HG03045 (cell line): ENCODE measurements around the gene UBR4.
"Not testable (repeated sequence)": the region's sequence is repeated elsewhere in the genome, so short reads cannot be mapped to it uniquely, and the experiment has no call there.

ENCODE experiments used
- ATAC-seq: cut with Tn5 transposase; IDR thresholded peaks from one replicate; pipeline ENCODE4 v1.9.1; 2021; ENCODE audit warnings: mild to moderate bottlenecking, moderate library complexity; ENCODE audit not compliant: unreplicated experiment

The UBR4 gene

DNA sequence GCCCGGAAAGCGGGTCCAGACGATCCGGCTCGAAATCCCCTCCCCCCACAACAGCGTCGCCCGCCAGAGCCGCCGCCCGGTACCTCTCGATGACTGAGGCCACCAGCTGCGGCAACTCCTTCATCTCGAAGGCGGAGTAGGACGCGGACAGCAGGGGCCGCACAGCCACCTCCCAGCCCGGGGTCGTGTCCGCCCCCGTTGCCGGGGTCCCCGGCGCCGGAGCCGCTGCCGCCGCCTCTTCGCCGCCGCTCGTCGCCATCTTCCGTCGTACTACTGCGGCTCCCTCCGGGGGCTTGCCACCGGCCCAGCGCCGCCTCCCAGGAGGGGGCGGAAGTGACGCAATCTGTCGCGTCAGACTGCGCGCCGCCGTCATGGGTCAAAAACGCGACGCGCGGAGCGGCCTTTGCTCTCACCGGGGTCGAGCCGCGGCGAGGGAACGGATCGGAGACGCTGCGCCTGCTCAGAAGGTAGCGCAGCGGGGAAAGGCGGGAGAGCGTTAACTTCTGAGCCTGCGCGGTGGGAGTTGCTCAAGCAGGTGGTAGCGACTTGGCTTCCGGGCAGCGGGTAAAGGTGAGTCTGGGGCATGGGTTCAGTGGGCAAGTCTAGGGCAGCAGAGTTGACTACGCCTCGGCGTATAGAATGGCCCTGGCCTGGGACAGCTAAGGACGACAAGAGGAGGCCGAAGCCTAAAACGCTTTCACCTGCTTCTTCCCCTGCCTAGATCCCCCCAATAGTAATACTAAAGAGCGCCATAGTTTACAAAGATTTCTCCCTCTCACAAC lies at the start of gene UBR4:
TSS of gene UBR4 (minus strand) at position 277 of the 782 bp plus-strand sequence. CDS start at position 259, 18 bp downstream.
- peak; percentile 77 for ATAC-seq

DNA sequence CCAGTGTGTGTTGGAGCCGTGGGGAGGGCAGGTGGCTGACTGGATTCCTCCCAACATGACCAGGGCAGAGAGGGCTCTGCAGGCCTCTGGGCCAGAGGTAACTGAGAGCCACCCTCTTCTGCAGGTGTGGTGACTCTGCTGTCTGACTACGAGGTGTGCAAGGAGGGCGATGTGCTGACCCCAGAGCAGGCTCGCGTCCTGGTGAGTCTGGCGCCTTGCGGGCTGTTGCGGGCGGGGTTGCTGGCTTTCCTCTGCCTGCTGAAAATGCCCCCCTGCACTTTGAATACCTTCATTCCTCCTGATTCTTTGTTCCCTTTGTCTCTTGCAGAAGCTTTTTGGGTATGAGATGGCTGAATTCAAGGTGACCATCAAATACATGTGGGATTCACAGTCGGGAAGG lies 48.3 kb upstream of the UBR4 start:
- no peak for ATAC-seq

DNA sequence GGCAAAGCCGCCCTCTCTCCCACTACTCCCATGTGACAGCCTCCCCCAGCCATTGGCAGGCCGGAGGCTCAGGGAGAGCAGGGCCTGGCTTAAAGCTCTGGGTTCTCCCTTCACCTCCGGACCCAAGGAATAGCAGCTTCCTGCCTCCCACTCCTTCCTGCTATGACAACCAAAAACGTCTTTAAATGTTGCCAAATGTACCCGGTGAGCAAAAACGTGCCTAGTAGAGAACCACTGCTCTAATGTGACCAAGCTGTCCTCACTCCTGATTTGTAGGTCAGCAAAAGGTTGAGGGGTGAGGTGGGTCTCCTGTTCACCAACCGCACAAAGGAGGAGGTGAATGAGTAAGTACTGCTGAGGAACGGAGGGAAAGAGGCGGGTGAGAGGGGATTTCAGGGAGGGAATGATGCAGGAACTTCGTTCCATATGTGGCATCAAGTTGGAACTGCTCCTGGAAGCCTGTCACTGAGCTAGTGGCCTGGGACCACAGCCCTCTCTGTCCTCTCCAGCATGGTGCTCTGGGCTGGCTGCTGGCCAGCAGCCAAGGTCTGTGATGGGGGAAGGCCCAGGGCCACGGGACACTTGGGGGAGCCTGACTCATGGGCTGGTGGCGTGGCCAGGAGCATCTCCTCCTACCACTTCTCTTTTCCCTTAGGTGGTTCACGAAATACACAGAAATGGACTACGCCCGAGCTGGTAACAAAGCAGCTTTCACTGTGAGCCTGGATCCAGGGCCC lies 47.3 kb upstream of the UBR4 start:
- no peak for ATAC-seq

DNA sequence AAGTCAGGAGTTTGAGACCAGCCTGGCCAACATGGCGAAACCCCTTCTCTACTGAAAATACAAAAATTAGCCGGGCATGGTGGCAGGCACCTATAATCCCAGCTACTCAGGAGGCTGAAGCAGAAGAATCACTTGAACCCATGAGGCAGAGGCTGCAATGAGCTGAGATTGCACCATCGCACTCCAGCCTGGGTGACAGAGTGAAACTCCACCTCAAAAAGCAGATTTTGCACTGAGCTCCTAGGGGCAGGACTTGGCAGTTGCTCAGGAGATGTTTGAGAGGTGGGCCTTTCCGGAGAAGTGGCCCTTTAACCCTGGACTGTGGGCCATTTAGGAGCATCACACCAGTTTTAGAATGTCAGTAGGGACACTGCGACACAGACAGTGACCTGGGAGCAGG lies 46.2 kb upstream of the UBR4 start:
- ATAC-seq = not testable (repeated sequence)

DNA sequence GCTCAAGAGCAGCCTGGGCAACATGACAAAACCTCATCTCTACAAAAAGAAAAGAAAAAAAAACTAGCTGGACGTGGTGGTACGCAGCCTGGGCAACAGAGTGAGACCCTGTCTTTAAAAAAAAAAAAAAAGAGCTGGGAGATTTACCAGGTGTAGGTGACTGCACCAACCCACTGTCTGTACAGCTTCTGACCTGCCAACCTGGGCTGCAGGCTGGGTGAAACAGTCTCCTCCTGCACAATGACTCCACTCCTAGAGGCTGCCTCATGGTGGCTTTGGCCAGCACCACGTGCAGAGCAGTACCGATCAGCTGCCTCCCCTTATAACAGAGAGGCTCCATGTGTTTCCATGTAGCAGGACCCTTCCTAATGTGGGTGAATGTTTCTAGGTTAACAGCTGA lies 45.2 kb upstream of the UBR4 start:
- no peak for ATAC-seq

DNA sequence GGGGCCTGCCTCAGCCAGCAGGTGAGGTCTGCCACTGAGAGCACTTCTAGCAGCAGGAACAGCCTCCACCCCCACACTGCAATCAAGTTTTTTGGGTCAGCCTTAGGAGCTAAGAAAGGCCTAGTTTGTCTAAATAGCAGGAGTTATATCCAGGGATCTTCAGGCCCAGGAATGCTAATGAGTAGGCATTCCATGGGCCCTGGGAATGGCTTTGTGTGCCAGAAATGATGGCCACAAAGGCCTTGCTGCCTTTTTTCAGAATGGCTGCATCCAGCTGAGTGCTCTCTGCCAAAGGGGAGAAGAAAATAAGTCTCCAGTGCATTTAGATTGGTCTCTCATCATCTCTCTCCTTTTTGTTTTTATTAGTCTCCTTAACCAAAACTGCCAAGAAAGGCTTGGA lies 44.4 kb upstream of the UBR4 start:
- no peak for ATAC-seq

DNA sequence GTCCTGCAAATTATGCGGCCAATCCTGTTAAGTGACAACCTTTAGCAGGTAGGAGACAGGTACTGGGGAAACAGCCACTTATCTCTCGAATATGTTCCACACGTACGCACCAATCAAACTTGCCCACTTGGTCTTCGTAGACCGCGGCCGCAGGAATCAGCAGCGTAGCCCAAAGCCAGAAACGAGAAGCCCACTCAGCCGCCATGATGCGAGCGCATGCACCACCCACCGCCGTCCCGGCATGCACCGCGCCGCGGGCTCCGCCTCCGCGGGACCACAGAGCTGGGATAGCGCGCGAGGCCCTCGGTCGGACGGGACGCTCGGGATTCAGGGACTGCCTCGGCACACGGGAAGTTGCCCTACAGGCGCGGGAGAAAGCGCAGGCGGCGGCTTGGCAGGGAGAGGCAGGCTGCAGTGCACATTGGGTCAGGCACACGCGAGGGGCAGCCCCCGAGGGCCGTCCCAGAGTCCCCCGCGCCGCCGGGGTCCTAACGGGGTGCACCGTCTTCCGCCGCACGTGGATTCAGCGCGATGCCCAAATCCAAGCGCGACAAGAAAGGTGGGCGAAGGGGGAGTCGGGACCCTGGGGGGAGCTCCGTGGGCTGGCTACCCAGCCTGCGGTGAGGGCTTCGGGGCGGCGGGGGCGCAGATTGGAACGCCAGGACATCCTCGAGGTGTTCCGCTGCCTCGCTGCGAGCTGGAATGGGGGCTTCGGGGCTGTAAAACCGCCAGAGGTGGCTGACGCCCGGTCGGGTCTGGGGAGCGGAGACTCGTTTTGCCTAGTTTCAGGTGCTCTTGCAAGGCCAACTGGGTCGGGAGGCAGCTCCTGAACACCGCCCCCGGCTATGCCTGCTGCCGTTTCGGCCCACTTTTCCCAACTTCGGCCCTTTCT lies 41.5 kb upstream of the UBR4 start, which contains the start of the genes EMC1 and MRTO4:
TSS of gene EMC1 (minus strand) at position 220 of the 892 bp plus-strand sequence. CDS start at position 205, 15 bp downstream.
TSS of gene MRTO4 (plus strand) at position 501 of the 892 bp plus-strand sequence. CDS start at position 532, 31 bp downstream.
- peak; percentile 85 for ATAC-seq

GRCh38 chr1:19250629-19251304 lies 40.7 kb upstream of the UBR4 start:
- no peak for ATAC-seq

DNA sequence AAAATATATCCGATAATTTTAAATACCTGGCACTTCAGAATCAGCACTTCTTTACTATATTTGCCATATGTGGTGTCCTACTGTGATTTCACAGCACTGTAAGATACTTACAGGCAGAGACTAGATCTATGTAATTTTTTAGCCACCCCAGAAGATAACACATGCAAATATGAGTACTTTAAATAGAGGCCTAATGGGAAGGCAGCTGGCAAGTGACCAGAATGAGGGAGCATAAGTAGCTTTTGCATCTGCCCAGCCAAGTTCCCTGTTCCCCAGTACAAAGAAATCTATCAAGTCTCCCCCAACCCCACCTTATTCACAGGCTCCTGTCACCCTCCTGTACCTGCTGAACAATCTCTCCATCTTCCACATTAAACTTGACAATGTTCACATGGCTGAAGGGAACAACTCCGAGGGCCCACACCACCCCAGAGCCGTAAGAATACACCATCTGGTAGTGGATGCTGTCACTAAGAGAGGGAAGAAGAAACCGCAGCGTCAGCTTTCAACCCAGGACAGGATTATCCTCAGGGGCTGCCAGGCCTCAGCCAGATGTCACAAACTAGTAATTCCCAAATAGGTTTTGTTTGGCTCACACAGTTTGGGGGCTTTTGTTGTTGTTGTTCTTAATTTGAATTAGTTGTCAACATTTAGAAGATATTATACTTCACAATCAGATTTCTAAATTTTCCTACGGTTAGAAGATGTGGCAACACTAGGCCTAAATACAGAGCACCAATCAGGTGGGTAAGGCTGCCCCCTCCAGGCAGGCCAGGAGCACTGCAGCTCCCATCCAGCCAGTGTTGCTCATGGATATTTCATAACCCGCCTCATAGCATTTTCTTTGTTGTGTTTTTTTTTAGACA lies 30.8 kb upstream of the UBR4 start:
- ATAC-seq = no peak

DNA sequence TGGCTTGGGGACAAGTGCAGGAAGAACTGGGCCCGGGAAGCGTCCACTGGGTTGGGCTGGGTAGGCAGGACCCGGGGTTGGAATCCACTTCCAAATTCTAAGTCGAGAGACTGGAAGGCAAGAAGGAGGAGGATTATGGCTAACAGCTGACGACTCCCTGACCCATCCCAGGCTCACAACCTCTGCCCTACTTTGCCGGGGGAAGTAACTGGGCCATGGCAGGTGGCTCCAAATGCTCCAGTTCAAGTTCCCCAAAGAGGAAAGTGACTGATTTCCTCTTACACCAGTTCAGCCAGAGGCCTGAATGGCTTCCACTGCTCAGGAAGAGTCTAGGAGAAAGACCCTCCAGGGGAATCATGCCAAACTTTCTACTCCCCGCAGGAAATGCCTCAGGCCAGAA lies 29.8 kb upstream of the UBR4 start:
- ATAC-seq = no peak

DNA sequence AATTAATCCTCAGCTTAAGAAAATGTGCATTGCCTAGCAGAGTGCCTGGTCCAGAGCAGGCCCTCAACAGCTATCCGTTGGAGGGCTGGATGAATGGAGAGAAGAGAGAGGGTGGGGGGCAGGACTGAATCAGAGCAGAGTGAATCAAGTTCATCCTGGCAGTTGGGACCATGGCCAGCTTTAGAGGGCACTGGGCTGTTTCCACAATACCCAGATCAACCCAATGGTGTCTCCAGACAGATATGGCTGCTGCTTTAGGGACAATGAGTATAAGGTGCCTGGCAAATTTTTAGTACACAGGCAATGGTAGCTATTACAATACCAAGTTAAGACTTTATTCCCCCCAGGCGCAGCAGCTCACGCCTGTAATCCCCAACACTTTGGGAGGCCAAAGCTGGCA lies 24.2 kb upstream of the UBR4 start:
- ATAC-seq = no peak

DNA sequence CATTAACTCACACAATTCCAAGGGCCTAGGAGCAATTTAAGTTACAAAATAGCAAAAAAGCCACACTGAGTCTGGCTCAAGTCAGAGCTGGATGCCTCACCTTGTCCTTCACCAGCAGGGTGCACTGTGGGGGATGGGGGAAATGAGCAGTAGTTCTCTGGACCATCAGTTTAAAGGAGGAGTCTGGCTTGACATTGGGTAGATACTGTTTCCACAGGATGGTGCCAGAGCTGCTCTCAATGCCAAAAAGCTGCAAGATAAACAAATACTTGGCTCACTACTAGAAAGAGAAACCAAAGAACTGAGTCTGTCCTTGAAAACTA lies 22.4 kb upstream of the UBR4 start:
- ATAC-seq = no peak

DNA sequence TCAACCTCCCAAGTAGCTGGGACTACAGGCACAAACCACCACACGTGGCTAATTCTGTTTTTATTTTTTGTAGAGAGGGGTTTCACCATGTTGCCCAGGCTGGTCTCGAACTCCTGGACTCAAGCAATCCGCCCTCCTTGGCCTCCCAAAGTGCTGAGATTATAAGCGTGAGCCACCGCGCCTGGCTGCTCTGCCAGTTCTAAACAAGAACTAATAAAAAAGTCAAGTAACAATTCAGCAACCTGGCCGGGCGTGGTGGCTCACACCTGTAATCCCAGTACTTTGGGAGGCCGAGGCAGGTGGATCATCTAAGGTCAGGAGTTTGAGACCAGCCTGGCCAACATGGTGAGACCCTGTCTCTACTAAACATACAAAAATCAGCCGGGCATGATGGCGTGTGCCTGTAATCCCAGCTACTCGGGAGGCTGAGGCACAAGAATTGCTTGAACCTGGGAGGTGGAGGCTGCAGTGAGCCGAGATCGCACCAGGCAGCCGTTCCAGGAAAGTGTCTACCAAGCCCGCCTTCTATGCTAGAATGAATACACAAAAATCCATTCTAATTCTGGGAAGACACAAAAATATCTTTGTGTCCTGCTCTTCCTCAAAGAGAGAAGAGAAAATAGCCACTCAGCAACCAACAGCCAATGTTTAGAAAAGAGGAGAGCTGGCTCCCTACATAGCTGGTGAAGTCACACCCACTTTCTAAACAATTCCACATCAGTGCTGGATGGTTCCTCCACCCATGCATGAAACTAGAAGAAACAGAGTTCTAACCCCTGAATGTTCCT lies 21.9 kb upstream of the UBR4 start:
- not testable (repeated sequence) for ATAC-seq

DNA sequence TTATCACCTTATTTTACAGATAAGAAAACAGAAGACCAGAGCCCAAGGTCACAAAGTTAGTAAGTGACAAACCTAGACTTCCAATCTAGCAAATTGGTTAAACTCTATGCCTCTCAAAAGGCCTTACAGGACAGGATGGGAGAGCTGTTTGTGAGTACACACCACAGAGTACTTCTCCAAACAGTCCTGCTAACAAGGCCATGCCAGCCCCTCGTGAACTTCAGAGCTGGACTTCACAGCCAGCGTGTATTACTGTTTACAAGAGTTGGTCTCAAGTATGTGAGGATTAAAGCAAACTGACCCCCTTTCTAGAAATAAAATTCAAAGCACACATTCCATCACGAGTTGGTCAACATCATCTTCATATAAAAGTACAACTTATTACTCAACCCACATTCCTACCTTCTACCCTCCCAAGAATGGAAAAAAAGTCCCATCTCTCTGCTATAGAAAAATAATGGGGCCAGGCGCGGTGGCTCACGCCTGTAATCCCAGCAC lies 19.8 kb upstream of the UBR4 start:
- ATAC-seq = no peak

GRCh38 chr1:19229229-19229628 lies 19.2 kb upstream of the UBR4 start:
- ATAC-seq = no peak

- no peak for ATAC-seq
These were observed 13.1 kb upstream of the UBR4 start for GRCh38 chr1:19222979-19223824.

GRCh38 chr1:19222573-19222972 lies 12.5 kb upstream of the UBR4 start:
- ATAC-seq = no peak

- no peak for ATAC-seq
These were observed 10.9 kb upstream of the UBR4 start for GRCh38 chr1:19220991-19221390.
